K562 (cell line): Measurements from ENCODE around the gene ATM. TPM values are rescaled to one million over a fixed set of nuclear protein-coding genes. Genes with fewer than 3 reads are reported as not detected.
"Not testable (repeated sequence)": the region's sequence is repeated elsewhere in the genome, so short reads cannot be mapped to it uniquely, and the experiment has no call there.

Experiments
- ATAC-seq: fragments of 200-7000 bp; cut with Tn5 transposase; 3 replicates; pipeline ENCODE4 v1.9.1; 2020; ENCODE audit warnings: moderate library complexity
- BruUV-seq: library from RNA; stranded (reverse); fragments of 400-500 nt; replicated peaks from 2 replicates; lab custom pipeline; 2021; lab: Mats Ljungman, UMichigan
- CTCF ChIA-PET: fragments of 300-600 bp; formaldehyde crosslinking; extraction: SDS; loops from one replicate; lab custom pipeline; 2021; ENCODE audit warnings: low intra/inter-chr PET ratio; lab: Yijun Ruan, JAX
- POLR2A ChIA-PET: fragments of 300-600, 350-650 bp; sonication (Branson Sonifier 250); formaldehyde crosslinking; extraction: SDS; loops from one replicate; lab custom pipeline; 2021; ENCODE audit warnings: antibody characterized with exemption, inconsistent platforms; lab: Yijun Ruan, JAX
- DNase-seq, 4 experiments: peaks; one replicate each; pipeline versions ENCODE4 v3.0.0 to v3.0.0-alpha.2; 2011 to 2018; ENCODE audit warnings: low spot score in 3 of 4, mixed read lengths in 3 of 4; ENCODE audit errors: extremely low read depth in 1 of 4
- FAIRE-seq: peaks from 2 replicates; lab custom pipeline; 2011; peaks lifted over from hg19 to GRCh38; lab: Jason Lieb, UNC
- H2AFZ ChIP-seq: 2 replicates; pipeline ENCODE4 v1.6.0; 2011; ENCODE audit warnings: low read depth, low read length, control low read depth, inconsistent platforms
- H3K27ac ChIP-seq: fragments of 200-600 bp; 3 replicates; pipeline ENCODE4 v1.8.0; 2011; ENCODE audit warnings: low read depth, mild to moderate bottlenecking, control low read depth, inconsistent platforms, low read length, moderate library complexity, mixed read lengths; ENCODE audit errors: extremely low read depth
- H3K27me3 ChIP-seq, 2 experiments: fragments of 300-600 bp in 1 of 2; 2 replicates in 1 of 2; 3 replicates in 1 of 2; pipeline versions ENCODE4 v1.6.0 to v1.8.0; 2011; ENCODE audit warnings: inconsistent platforms in 2 of 2, low read length in 2 of 2, mild to moderate bottlenecking in 1 of 2, mixed read lengths in 1 of 2, moderate library complexity in 1 of 2; ENCODE audit not compliant: control insufficient read depth in 2 of 2, insufficient read depth in 2 of 2
- H3K36me3 ChIP-seq: fragments of 300-600 bp; 3 replicates; pipeline ENCODE4 v1.8.0; 2011; ENCODE audit warnings: mild to moderate bottlenecking, low read length, inconsistent platforms; ENCODE audit not compliant: control insufficient read depth, insufficient read depth
- H3K4me1 ChIP-seq, 2 experiments: fragments of 200-600 bp in 1 of 2; replicated peaks in 1 of 2; 2 replicates in 1 of 2; 3 replicates in 1 of 2; pipeline versions ENCODE4 v1.5.1 to v1.8.0; 2011; ENCODE audit warnings: inconsistent platforms in 2 of 2, low read length in 2 of 2, mild to moderate bottlenecking in 1 of 2, mixed read lengths in 1 of 2, moderate library complexity in 1 of 2; ENCODE audit not compliant: control insufficient read depth in 2 of 2, insufficient read depth in 2 of 2
- H3K4me2 ChIP-seq: 2 replicates; pipeline ENCODE4 v1.6.1; 2011; ENCODE audit warnings: low read length, control low read depth, inconsistent platforms, mixed read lengths; ENCODE audit not compliant: insufficient read depth
- H3K4me3 ChIP-seq: fragments of 200-600 bp; sonication (generic), shearing (Covaris generic); 2 replicates; pipeline ENCODE4 v1.5.1; 2016; ENCODE audit warnings: control low read depth, inconsistent platforms
- H3K79me2 ChIP-seq: fragments of 200-600 bp; 3 replicates; pipeline ENCODE4 v1.8.0; 2011; ENCODE audit warnings: low read length, inconsistent platforms; ENCODE audit not compliant: control insufficient read depth, insufficient read depth
- H3K9ac ChIP-seq, 2 experiments: 2 replicates each; pipeline versions ENCODE4 v1.6.0 to v1.6.1; 2011; ENCODE audit warnings: low read depth in 2 of 2, low read length in 2 of 2, control low read depth in 1 of 2, inconsistent platforms in 1 of 2, mild to moderate bottlenecking in 1 of 2, mixed read lengths in 1 of 2; ENCODE audit not compliant: insufficient read depth in 1 of 2
- H3K9me1 ChIP-seq: one replicate; pipeline ENCODE4 v1.6.0; 2011; ENCODE audit warnings: inconsistent platforms, mild to moderate bottlenecking, low read length, moderate library complexity; ENCODE audit not compliant: control insufficient read depth, insufficient read depth
- H3K9me3 ChIP-seq: replicated peaks from 2 replicates; pipeline ENCODE4 v1.5.1; 2011; ENCODE audit warnings: low read depth, low read length, inconsistent platforms; ENCODE audit not compliant: control insufficient read depth, insufficient read depth
- H4K20me1 ChIP-seq: replicated peaks from 2 replicates; pipeline ENCODE4 v1.6.1; 2011; ENCODE audit warnings: low read length, inconsistent platforms, mixed read lengths; ENCODE audit not compliant: control insufficient read depth, insufficient read depth
- HDAC8 ChIP-seq: fragments of 450-650 bp; IDR thresholded peaks from 2 replicates; pipeline ENCODE4 v1.6.1; 2016; ENCODE audit warnings: mild to moderate bottlenecking, missing genetic modification characterization, moderate library complexity, missing compliant biosample characterization
- KHSRP ChIP-seq: fragments of 450-650 bp; IDR thresholded peaks from 2 replicates; pipeline ENCODE4 v1.6.1; 2017
- PHB ChIP-seq: fragments of 250-450 bp; sonication (Bioruptor Pico); IDR thresholded peaks from 2 replicates; pipeline ENCODE4 v1.5.0; 2021
- YBX1 ChIP-seq: fragments of 450-650 bp; IDR thresholded peaks from 2 replicates; pipeline ENCODE4 v1.7.1; 2016; ENCODE audit warnings: mild to moderate bottlenecking
- ZKSCAN1 ChIP-seq: fragments of 150-350 bp; IDR thresholded peaks from 2 replicates; pipeline ENCODE4 v1.6.1; 2016; ENCODE audit warnings: low read depth, low read length
- ZNF175 ChIP-seq: fragments of 200-800 bp; sonication (Bioruptor generic); IDR thresholded peaks from 2 replicates; pipeline ENCODE4 v1.6.1; 2016; ENCODE audit warnings: low read depth, mild to moderate bottlenecking, missing genetic modification characterization, missing compliant biosample characterization
- WGBS: fragments of 100-300 bp; shearing (Covaris generic); methylation state at CpG from one replicate; pipeline ENCODE4 v1.1.6; 2016; ENCODE audit warnings: low coverage, mixed read lengths; ENCODE audit not compliant: insufficient coverage; ENCODE audit errors: missing lambda C conversion rate; 5-methylcytosine and 5-hydroxymethylcytosine counted together
- in situ Hi-C: fragments of 300-500 bp; cut with MboI; formaldehyde crosslinking; loops from 4 replicates; pipeline ENCODE4 v1.15.0; 2018; ENCODE audit warnings: inconsistent platforms, mixed read lengths
- intact Hi-C: fragments of 100-400 bp; cut with micrococcal nuclease; formaldehyde crosslinking; loops from 2 replicates; pipeline ENCODE4 v1.14.2; 2022
- polyA plus RNA-seq, 8 experiments: library from polyadenylated mRNA; depleted of rRNA in 4 of 8; stranded (reverse) in 5 of 8; unstranded in 3 of 8; fragments of >200 nt; fragmentation: Nextera tagmentation in 2 of 8; fragmentation: Illumina TruSeq in 1 of 8; extraction: Ambion mirVana in 2 of 8; extraction: Trizol in 1 of 8; gene quantifications; 2 replicates each; pipeline versions ENCODE4 v1.2.1 to v1.2.3, GENCODE V29; 2011 to 2014; ENCODE audit warnings: inconsistent platforms in 1 of 8, missing spikeins in 1 of 8
- total RNA-seq, 7 experiments: library from RNA; depleted of rRNA in 6 of 7; stranded (reverse); fragments of >200 nt in 6 of 7; fragmentation: Illumina TruSeq in 2 of 7; extraction: Trizol in 2 of 7; gene quantifications; 2 replicates each; pipeline versions ENCODE4 v1.2.1 to v1.2.3, GENCODE V29; 2011 to 2021; ENCODE audit warnings: low replicate concordance in 1 of 7
- TF ChIP-seq, protein P1 (sequence below): fragments of 450-650 bp; formaldehyde crosslinking; IDR thresholded peaks from 2 replicates; pipeline ENCODE4 v1.4.0; 2020; ENCODE audit warnings: mild to moderate bottlenecking, moderate library complexity
- TF ChIP-seq, protein P2 (sequence below): IDR thresholded peaks from 2 replicates; pipeline ENCODE4 v1.6.1; 2016; ENCODE audit warnings: missing genetic modification characterization, missing compliant biosample characterization

ATM gene
- total and polyA plus RNA-seq, 9 of the 15 experiments (the other 6 are each of a cell fraction or from before 2014, with no cell fraction given): 8.3 to 46.8 (median 26.2) TPM

DNA sequence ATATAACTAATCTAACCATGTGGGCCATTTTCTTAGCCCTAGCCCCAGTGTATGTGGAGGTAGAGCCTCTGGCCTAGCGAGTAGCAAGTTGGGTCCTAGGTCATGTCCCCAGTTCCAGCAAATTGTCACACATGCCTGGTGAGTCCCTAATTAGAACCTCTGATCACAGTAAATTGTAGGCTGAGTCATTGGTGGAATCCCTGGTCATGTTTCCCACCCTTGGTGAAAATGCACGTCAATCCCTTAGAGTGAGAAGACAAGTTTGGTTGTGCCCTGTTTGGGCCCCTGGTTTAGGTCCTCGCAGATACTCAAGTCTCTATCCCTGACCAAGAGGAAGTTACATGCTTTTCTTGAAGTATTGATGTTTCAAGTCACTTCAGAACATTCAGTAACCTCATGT lies 46.7 kb downstream of the ATM start:
- POLR2A ChIA-PET: no interaction called here

DNA sequence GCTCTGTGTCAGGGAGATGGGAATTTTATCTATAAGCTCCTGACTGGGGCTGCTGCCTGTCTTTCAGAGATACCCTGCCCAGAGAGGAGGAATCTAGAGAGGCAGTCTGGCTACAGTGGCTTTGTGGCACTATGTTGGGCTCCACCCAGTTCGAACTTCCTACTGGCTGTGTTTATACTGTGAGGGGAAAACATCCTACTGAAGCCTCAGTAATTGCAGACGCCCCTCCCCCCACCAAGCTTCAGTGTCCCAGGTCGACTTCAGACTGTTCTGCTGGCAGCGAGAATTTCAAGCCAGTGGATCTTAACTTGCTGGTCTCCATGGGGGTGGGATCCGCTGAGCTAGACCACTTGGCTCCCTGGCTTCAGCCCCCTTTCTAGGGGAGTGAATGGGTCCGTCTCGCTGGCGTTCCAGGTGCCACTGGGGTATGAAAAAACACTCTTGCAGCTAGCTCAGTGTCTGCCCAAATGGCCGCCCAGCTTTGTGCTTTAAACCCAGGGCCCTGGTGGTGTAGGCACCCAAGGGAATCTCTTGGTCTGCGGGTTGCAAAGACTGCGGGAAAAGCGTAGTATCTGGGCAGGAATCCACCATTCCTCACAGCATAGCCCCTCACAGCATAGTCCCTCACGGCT lies 54.2 kb downstream of the ATM start:
- H3K4me1 ChIP-seq, H3K4me2 ChIP-seq, H3K27ac ChIP-seq, H3K9me3 ChIP-seq, H3K27me3 ChIP-seq, in situ Hi-C loops, H3K4me3 ChIP-seq, FAIRE-seq, H4K20me1 ChIP-seq, H3K9ac ChIP-seq, H3K79me2 ChIP-seq, H2AFZ ChIP-seq, DNase-seq, intact Hi-C loops, BruUV-seq, H3K9me1 ChIP-seq, CTCF ChIA-PET, ATAC-seq: not testable (repeated sequence)
- H3K36me3 ChIP-seq: peaks cover 17% of the 10 kb centered on the region; the same call in 2 of the 3 replicates
- POLR2A ChIA-PET: interaction anchor here (0.7 to 0.8 kb wide), 2 partner anchors 33 to 36 kb away, joined by 3 to 4 read pairs; no protein-coding TSS in a partner anchor
- 87% methylated on average over 13 of the region's 13 CpGs for WGBS

More for the DNA sequence above, 46.7 kb downstream of the ATM start:
- TF ChIP-seq KHSRP (no peak), HDAC8 (no peak), ZKSCAN1 (no peak), PHB (CRISPR knock-in tag) (no peak), YBX1 (no peak), ZNF175 (CRISPR knock-in tag) (no peak)
- TF ChIP-seq, protein P1, sequence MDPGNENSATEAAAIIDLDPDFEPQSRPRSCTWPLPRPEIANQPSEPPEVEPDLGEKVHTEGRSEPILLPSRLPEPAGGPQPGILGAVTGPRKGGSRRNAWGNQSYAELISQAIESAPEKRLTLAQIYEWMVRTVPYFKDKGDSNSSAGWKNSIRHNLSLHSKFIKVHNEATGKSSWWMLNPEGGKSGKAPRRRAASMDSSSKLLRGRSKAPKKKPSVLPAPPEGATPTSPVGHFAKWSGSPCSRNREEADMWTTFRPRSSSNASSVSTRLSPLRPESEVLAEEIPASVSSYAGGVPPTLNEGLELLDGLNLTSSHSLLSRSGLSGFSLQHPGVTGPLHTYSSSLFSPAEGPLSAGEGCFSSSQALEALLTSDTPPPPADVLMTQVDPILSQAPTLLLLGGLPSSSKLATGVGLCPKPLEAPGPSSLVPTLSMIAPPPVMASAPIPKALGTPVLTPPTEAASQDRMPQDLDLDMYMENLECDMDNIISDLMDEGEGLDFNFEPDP (CRISPR knock-in tag): no peak
- TF ChIP-seq, protein P2, sequence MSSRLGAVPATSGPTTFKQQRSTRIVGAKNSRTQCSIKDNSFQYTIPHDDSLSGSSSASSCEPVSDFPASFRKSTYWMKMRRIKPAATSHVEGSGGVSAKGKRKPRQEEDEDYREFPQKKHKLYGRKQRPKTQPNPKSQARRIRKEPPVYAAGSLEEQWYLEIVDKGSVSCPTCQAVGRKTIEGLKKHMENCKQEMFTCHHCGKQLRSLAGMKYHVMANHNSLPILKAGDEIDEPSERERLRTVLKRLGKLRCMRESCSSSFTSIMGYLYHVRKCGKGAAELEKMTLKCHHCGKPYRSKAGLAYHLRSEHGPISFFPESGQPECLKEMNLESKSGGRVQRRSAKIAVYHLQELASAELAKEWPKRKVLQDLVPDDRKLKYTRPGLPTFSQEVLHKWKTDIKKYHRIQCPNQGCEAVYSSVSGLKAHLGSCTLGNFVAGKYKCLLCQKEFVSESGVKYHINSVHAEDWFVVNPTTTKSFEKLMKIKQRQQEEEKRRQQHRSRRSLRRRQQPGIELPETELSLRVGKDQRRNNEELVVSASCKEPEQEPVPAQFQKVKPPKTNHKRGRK: no peak
- Histone ChIP-seq H3K27me3 (no peaks in the 10 kb centered on the region), H3K9ac (no peak overlapping the region), H3K4me2 (no peak overlapping the region), H3K4me1 (no peaks in the 10 kb centered on the region), H3K36me3 (peaks cover 21% of the 10 kb centered on the region; the same call in 2 of the 3 replicates), H3K4me3 (no peak overlapping the region), H3K27ac (no peak overlapping the region), H3K9me3 (no peaks in the 10 kb centered on the region), H3K79me2 (no peaks in the 10 kb centered on the region; the same call in 2 of the 3 replicates), H3K9me1 (no peaks in the 10 kb centered on the region), H4K20me1 (no peaks in the 10 kb centered on the region), H2AFZ (no peak overlapping the region)
- FAIRE-seq (no peak), DNase-seq (no peak), ATAC-seq (no peak)
- CTCF ChIA-PET: no interaction called here
- in situ Hi-C loops: no loop called here
- no TSS peak for BruUV-seq
- 62% methylated on average over 3 of the region's 3 CpGs for WGBS
- intact Hi-C loops: no loop called here
